Erythroblast (primary cell): ENCODE data around the gene EID1.

Experiments used
- GATA1 ChIP-seq: IDR thresholded peaks from 2 replicates; pipeline ENCODE4 v1.6.1; 2011; ENCODE audit warnings: low read depth, mild to moderate bottlenecking, control low read depth, low read length, moderate library complexity
- POLR2A ChIP-seq: IDR thresholded peaks from 2 replicates; pipeline ENCODE4 v1.6.1; 2011; ENCODE audit warnings: mild to moderate bottlenecking, low read length

DNA sequence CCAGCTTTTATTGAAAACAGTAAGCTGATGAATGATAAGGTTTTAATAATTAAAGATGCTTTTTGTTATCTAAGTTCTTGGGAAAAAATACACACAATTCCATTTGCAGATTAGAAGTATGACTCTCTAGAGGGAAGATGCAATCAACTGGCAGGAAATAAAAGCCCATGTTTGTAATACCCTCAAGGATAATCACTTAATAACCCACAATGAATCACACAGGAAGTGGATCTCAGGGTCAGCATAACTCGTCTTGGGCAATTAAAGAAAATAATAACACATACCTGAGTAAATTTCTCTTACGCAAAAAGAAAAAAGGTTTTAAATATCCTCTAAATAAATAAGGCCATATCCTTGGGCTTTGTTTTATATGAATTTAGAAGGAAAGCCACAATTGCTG lies 9.4 kb upstream of the EID1 start:
- TF ChIP-seq POLR2A (no peak), GATA1 (no peak)
